ENCODE measurements around the gene MAML2. TPM values are rescaled to one million over a fixed set of nuclear protein-coding genes. Genes with fewer than 3 reads are reported as not detected.

Gene MAML2
- total and polyA plus RNA-seq, 9 of the 15 experiments (the other 6 are each of a cell fraction or from before 2014, with no cell fraction given) = 0.79 to 6.8 (median 4.8) TPM

GRCh38 chr11:96328395-96329010, 14.5 kb downstream of the MAML2 start (continued):
- TF ChIP-seq ZNF316 (IDR thresholded peaks at IDR 0.05) (no peak), RBM17 (IDR thresholded peaks at IDR 0.05; ENCODE audit: borderline replicate concordance, low read depth, low read length) (no peak), AFF4 (CRISPR knock-in tag; IDR thresholded peaks at IDR 0.05) (no peak), MYBL2 (IDR thresholded peaks at IDR 0.05; ENCODE audit: low read depth) (no peak), MYBL2 (CRISPR knock-in tag; IDR thresholded peaks at IDR 0.05; ENCODE audit: borderline replicate concordance) (no peak), FOXA1 (IDR thresholded peaks at IDR 0.05; ENCODE audit: borderline replicate concordance) (no peak), ZEB2 (IDR thresholded peaks at IDR 0.05) (no peak), POLR2AphosphoS2 (IDR thresholded peaks at IDR 0.05; ENCODE audit: low read length) (no peak), GATAD2A (IDR thresholded peaks at IDR 0.05) (0 out of 2 replicates have a peak, but pooled peaks have one; percentile 24)
- TF ChIP-seq, protein P1, sequence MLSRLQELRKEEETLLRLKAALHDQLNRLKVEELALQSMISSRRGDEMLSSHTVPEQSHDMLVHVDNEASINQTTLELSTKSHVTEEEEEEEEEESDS (CRISPR knock-in tag; IDR thresholded peaks at IDR 0.05) = no peak

Data from K562 (cell line).